T-helper 9 cell (primary cell): ENCODE data around the gene CTPS1.

ENCODE experiments used
- DNase-seq: peaks from one replicate; pipeline ENCODE4 v3.0.0-alpha.2; 2020

Gene CTPS1

DNA sequence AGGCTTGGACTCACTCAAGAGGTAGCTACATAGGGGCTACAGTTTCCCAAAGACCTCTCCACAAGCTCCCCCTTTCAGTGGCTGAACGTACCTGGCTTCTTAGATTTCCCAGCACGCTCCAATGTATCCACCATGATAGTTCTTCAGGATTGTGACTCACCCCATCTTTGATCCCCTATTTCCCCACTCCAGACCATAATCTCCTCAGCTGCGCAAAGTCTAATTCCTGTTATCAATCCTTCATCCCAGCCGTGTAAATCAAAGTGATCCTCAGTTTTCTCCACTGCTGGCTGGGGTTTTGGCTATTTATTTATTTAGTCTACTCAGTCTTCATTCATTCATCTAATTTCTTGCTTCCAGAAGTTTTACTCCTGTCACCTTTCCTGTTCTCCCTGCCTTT is 13.1 kb upstream of the CTPS1 start:
- DNase-seq = no peak

DNA sequence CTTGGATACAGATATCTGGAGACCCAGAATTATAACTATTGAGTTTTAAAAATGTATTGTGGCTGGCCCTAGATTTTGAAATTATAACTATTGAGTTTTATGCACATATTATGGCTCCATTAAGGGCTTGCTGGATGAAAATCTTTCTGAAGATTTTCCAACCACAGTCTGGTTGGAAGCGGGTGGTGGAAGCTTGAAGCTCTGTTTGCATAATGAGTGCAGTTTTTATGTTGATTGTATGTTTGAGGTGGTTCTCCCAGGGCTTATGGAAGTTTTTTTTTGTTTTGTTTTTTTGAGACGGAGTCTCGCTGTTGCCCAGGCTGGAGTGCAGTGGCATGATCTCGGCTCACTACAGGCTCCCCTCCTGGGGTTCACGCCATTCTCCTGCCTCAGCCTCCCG is 10.1 kb upstream of the CTPS1 start:
- DNase-seq = no peak

DNA sequence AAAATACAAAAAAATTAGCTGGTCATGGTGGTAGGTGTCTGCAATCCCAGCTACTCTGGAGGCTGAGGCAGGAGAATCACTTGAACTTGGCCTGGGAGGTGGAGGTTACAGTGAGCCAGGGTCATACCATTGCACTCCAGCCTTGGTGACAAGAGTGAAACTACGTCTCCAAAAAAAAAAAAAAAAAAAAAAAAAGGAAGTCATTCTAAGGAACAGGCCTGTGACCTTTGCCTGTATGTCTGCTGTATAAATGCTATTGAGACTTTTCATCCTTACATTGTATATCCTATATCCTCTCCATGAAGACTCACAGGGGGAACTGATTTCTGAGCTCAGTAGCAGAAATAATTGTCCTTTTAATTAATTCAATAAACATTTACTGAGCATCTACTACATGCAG is 7.5 kb upstream of the CTPS1 start:
- no peak for DNase-seq

DNA sequence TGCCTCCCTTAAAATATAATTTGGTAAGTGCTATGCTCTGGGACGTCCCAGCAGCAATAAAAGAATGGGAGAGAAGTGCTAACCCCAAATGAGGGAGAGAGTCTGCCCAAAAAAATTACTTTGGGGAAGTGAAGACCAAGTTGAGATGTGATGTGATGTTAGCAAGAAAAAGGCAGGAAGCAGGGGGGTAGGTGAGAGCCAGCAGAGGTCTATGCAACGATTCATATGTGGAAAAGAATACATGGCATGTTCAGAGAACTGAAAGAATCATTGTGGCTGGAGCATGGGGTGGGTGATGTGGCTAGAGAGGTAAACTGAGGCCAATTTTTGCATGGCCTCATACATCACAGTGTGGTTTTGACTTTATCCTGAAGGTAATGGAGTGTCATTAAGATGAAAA is 5.6 kb upstream of the CTPS1 start:
- no peak for DNase-seq

DNA sequence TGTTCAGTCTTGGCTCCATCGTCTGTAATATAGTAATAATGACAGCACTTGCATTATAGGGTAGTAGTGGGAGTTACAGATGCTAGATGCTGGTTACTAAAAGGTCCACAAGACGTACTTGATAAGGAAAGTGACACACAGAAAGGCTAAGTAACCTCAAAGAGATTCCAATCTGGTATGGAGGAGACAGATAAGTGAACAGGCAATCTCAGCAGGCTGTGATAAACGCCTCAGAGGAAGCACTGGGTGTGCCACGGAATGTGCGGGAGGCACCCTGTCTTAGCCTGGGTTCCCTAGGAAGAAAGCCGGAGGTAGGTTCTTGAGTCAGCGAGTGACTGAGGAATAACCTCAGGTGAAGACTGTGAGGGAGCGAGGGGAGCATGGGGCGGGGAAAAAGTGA is 4.6 kb upstream of the CTPS1 start:
- no peak for DNase-seq

DNA sequence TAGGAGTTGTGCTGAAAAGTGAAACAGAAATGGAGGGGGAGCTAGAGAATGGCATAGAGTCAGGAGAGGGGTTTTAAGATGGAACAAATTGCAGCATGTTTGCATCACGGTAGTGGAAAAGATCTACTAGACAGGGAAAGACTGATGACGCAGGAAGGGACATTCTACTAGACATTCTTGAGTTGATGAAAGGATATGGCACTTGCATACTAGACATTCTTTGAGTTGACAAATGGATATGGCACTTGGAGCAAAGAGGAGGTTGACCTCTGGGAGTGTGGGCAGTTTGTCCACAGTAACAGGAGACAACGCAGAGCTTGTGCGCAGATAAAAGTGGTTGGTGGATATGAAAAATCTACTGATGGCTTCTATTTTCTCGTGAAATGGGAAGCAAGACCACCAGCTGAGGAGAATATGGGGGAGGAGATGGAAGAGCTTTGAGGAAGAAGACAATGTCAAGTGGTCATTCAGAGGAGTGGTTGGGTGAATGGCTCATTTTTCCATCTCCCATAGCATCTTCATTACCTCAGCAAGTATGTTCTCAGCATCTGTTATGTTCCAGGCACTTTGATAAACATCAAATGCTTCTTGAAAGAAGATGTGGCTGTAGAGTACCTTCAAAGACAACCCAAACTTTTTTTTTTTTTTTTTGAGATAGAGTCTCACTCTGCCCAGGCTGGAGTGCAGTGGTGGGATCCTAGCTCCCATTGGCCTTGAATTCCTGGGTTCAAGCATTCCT is 2.4 kb upstream of the CTPS1 start:
- DNase-seq = no peak

DNA sequence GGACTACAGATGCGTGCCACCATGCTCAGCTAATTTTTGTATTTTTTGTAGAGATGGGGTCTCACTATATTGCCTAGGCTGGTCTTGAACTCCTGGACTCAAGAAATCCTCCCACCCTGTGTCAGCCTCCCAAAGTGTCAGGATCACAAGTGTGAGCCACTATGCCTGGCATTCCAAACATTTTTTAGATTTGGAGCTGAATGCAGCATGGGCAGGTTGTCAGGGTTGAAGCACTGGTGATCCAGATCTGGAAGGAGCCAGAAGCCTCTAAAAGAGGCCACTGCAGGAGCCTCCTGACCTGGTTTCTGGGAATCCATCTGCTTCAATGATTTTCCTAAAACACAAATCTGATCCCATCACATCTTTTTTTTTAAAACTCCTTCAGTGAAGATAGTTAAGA is 1.8 kb upstream of the CTPS1 start:
- no peak for DNase-seq

DNA sequence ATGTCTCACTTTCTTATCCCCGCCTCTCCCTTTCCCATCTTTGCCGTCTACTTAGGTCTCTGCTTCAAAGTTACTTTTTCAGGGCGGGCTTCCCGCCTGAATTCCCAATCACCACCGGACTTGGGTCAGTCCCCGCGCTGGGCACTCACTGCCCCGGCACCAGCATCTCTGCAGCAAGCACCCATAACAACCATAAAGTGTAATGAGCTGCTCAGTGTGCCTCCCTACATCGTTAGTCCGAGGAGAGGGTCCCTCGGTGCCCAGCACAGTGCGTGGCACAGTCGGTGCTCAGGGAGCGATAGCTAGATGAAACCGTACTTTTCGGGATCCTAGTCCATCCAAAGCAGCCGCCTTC is 633 bp upstream of the CTPS1 start:
- no peak for DNase-seq

DNA sequence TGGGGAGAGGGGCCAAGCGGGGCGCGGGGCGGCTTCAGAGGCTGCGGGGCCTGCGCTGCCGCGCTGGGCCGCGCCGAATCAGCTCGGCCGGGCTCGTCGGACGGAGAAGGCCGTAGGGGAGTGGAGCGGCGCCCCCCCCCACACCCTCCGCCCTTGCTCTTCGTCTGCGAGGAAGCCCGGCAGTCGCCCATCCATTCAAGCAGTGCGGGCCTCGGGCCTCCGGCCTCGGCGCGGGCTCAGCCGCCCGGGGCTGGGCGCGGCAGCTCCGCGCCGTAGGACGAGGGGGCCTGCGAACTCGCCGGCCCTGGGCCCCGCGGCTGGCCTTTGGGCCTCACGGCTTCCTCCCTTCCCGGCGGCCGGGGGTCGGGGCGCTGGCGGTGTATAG is 564 bp downstream of the CTPS1 start:
- DNase-seq = no peak

DNA sequence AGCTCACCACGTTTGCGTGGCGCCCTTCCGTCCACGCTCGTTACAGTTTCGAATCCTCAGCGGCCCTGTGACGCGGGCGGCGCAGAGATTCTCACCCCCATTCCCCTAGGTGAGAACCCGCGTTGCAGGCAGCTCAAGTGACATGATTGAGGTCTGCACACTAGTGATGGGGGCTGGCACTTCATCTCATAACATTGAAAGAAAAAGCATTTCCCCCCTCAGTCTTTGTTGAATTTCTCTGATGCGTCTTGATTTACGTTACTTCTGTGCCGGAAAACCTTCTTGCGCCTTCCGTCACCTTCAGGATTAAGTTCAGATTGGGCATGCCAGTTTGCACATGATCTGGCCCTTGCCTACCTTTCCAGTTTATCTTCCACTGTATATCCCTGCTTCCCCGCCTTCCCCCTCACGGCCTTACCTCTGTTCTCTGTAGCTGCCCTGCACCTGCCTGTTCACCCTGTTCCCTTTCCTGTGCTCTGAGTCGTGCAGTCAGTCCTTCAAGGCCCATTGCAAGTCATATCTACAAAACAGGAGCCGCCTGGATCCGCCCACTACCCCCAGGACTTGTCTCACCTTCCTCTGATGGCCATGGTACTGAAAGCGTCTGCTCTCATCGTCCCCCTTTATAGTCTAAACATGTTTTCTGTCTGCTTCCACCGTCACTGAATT is 1.1 kb downstream of the CTPS1 start:
- peak; percentile 39 for DNase-seq

DNA sequence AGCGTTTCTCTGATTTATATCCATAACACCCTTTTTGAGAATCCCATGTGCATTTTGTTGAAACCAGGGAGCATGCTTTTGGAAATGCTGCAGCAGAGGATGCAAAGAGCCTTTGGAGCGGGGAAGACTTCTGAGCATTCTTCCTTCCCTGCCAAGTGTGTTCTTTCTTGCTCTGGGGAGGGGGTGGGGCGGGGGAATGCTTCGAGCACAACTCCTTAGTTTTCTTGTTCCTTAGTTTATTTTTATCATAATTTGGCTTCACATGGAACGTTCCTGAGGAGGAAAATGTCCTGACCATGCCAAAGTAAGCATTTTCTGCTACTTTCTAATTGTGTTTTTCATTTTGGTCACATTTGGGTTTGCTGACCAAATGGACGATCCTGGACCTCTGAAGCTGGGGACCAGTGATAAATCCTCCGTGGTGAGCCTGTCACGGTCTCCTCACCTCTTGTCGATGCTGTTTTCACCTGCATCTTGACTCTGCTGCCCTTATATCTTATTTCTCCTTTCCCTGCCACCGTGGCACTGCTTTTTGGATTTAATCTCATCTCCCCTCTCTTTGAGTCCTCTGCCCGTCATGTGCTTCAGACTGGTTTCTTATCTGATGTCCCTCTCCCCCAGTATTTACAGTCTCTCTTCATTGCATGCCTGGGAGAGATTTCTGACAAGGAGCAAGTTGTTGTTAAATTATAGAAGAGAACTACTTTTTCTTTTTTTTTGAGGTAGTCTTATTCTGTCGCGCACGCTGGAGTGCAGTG is 2.4 kb downstream of the CTPS1 start:
- no peak for DNase-seq

DNA sequence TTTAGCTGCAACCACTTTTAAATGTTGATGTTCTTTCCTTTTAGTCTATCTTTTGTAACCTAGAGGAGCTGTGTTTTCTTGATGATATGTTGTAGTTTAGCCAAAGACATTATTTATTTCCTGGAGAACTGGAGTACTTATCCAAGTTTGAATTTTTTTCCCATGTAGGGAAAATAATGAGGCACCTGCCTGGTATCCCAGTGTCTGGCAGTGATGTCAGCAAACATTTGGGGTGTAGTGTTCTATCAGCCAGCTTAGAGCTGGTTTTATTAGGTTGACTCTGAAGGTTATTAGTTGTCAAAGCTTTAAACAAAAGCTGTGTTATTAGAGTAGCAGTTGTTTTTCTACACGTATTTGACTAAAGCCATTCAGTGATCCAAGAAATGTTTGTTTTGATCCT is 3.2 kb downstream of the CTPS1 start:
- DNase-seq = no peak

DNA sequence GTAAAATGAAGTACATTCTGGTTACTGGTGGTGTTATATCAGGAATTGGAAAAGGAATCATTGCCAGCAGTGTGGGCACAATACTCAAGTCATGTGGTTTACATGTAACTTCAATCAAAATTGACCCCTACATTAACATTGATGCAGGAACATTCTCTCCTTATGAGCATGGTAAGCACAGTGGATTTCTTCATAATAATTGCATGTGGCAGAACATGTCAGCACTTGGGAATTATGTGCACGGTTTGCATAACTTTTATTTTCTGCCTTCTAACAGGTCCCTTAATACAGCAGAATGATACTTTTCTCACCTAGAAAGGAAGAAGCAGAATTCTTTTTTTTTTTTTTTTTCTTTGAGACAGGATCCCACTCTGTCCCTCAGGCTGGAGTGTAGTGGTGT is 3.8 kb downstream of the CTPS1 start:
- no peak for DNase-seq

DNA sequence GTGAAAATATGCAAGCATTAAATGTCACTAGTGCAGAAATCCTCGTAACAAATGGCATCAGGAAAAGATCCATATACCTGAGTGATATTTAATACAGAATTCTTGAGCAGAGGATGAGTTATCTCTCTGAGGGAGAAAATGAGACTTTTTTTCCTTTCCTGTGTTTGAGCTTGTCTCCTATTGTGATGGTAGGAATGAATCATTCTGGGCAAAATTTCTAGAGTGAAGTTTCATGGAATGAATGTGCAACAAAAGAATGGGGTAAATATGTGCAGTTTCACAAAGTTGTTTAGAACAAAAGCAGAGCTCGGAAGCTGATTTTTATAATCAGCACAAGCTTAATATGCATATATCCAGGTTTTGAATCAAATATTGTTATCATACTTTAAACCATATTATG is 4.6 kb downstream of the CTPS1 start:
- no peak for DNase-seq

DNA sequence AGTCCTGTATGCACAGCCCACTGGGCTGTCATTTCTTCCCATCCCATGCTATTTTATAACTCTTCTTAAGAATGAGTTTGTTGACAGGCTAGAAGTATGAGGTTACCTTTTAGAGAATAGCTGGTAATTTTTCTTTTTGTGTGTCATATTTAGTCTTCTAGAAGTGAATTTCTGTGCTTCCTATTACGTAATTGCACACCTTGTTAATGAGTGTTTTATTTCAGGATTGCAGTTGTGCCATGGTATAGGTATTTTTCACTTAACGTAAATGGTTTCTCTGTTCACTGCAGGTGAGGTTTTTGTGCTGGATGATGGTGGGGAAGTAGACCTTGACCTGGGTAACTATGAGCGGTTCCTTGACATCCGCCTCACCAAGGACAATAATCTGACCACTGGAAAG is 5.0 kb downstream of the CTPS1 start:
- DNase-seq = no peak

DNA sequence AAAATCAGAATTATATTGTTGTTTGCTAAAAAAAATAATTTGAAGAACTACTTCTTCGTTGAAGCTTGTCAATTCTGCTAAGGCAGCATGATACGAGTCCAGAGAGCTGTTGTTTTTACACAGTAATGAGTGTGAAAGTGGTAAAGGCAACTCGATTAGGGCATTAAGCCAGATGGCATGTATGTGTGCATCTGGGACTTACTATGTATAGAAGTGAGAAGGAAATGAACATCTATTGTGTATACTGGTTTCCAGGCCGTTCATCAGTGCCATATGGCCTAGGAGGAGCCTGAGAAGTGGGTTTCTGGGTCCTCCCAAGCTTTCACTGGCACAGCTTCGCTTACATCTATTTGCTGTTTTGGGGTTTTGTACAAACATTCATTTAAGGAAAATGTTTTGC is 5.7 kb downstream of the CTPS1 start:
- no peak for DNase-seq

DNA sequence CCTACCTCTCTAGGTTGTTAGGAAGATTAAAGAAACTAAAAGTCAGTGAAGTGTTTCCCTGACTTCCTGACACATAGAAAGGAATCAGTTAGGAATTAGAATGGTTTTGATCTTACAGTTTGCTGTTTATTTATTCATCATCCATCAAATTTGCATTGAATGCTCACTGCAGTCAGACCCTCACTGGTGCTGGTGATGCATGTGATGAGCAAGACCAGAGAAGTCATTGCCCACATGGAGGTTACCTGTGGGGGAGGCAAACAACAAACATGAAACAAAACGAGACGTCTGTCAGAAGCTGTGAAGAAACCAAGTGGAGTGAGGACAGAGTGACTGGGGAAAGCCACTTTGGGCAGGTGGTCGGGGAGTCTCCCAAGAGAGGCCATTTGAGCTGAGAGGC is 6.4 kb downstream of the CTPS1 start:
- DNase-seq = no peak

DNA sequence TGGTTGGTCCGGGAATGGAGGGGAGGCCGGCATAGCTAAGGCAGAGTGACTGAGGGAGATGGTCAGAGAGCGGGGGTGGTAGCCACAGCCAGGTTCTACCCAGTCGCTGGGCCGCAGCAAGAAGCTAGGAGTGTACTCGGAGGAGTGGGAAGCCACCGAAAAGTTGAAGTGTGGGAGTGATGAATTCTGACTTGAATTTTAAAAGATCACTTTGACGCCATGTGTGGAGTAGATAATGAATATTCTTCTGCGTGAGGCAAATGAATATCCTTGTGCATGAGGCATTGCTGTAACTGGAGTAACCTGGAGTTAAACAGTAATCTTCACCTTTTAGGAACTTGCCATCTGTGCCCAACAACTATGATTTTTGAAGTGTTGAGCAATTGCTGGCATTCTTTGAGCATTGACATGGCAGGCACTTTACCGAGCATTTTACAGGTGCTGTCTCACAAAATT is 6.9 kb downstream of the CTPS1 start:
- no peak for DNase-seq

DNA sequence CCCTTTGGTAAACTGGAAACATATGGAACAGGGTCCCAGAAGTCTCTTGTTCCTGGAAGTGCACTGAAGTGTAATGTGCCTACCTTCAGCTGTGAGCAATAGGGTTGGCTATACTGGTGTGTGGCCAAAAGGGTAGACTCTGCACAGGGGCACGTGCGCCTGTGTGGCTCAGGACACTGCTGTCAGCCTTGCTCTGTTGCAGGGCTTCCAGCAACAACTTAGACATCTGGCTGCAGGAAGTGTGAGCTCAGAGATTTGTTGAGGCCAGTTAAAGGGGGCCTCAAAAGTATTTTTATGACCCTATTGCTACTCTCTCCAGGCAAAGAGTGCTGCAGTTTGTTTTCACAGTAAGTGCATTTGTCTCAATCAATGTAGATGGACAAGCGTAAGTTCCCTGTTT is 7.5 kb downstream of the CTPS1 start:
- DNase-seq = no peak

DNA sequence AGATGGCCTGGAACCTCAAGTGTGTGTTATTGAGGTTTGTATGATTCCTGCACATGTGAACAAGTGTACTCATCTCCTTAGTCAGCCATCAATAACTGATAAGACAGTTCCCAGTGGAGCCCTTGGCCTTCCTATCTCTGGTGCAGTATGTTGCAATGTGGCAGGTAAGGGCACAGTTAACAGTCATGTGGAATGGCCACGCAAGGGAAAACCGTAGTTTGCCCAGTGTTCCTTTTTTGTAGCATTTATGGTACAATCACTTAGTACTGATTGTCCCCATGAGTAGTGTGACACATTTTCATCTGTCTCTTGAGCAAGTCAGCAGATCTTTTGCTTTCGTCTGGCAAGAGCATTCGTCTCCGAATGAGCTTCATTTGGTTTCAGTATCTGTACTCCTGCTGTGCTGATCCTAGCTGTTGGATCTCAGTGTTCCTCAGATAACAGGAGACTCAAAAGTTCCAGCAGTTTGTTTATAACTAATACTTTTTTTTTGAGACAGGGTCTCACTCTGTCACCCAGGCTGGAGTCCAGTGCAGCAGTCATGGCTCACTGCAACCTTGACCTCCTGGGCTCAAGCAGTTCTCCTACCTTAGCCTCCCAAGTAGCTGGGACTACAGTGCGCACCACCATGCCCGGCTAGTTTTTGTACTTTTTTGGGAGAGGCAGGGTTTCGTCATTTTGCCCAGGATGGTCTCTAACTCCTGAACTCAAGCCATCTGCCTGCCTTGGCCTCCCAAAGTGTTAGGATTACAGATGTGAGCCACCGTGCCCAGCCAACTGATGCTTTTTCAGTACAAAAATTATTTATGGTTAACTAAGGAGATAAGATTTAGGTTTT is 8.2 kb downstream of the CTPS1 start:
- no peak for DNase-seq

DNA sequence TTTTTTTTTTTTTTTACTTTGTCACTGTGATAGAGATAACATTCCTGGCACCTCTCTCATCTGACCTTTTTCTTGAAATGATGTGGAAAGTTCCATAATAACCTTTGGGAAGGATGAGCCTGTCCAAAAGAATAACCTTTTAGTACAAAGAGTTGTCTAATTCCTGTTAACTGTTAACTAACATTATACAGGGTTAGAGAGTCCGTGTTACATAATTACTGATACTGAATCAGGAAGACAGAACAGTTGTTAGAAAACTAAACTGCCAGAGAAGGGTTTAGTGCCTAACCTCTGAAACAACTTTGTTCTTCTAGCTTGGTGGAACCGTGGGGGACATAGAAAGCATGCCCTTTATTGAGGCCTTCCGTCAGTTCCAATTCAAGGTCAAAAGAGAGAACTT is 8.8 kb downstream of the CTPS1 start:
- DNase-seq = no peak

DNA sequence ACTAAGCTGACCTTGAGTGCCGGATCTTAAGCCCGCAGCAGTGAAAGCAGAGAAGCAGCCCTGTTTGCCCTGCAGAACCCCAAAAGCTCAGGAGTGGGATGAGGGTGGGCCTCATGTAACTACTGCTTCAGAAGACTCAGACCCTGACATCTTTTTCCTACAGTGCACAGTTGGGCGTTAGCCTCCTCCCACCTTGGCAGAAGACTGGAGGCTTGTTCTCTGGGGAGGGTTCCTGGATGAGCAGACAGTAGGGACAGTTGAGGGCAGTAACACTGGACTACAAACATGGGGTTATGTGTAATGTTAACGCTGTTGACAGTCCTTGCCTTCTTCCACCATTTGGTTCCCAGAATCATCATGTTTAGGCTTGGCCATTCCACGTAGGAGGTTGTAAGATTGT is 9.6 kb downstream of the CTPS1 start:
- DNase-seq = no peak

DNA sequence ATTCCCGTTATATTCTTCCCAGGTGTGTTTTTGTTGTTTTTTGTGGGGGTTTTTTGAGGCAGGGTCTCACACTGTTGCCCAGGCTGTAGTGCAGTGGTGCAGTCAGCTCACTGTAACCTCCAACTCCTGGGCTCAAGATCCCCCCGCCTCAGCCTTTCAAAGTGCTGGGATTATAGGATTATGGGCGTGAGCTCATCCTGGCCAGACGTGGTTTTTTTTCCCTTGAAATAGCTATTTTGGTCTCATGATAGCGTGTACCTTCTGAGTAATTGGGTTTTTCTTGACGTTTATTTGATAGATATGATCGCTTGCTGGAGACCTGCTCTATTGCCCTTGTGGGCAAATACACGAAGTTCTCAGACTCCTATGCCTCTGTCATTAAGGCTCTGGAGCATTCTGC is 17.6 kb downstream of the CTPS1 start:
- no peak for DNase-seq
